Glutamatergic neuron (in vitro differentiated cells): ENCODE results near the gene CAP2. TPM values are rescaled to one million over a fixed set of nuclear protein-coding genes. Genes with fewer than 3 reads are reported as not detected.
A peak's percentile ranks its signal among the peaks of the same experiment; 100 is the strongest.

Source experiments
- DNase-seq: peaks from one replicate; pipeline ENCODE4 v3.0.0; 2022
- H3K27ac Mint-ChIP-seq: one replicate; pipeline ENCODE4 v1.8.0; 2020; ENCODE audit warnings: mild to moderate bottlenecking, mixed read lengths, inconsistent platforms; ENCODE audit not compliant: unreplicated experiment
- H3K27me3 Mint-ChIP-seq: one replicate; pipeline ENCODE4 v1.8.0; 2020; ENCODE audit warnings: mild to moderate bottlenecking, moderate library complexity, mixed read lengths, inconsistent platforms; ENCODE audit not compliant: unreplicated experiment
- H3K36me3 Mint-ChIP-seq: one replicate; pipeline ENCODE4 v1.8.0; 2020; ENCODE audit warnings: mild to moderate bottlenecking, mixed read lengths, inconsistent platforms; ENCODE audit not compliant: unreplicated experiment
- H3K4me1 Mint-ChIP-seq: one replicate; pipeline ENCODE4 v1.8.0; 2020; ENCODE audit warnings: mild to moderate bottlenecking, low read depth, mixed read lengths, inconsistent platforms; ENCODE audit not compliant: unreplicated experiment
- H3K4me3 Mint-ChIP-seq: one replicate; pipeline ENCODE4 v1.8.0; 2020; ENCODE audit warnings: mild to moderate bottlenecking, mixed read lengths, inconsistent platforms; ENCODE audit not compliant: unreplicated experiment
- H3K9me3 Mint-ChIP-seq: one replicate; pipeline ENCODE4 v1.8.0; 2020; ENCODE audit warnings: mild to moderate bottlenecking, moderate library complexity, mixed read lengths, inconsistent platforms; ENCODE audit not compliant: unreplicated experiment
- CTCF ChIP-seq: fragments of 200-600 bp; sonication (generic); IDR thresholded peaks from one replicate; pipeline ENCODE4 v1.5.0; 2021; ENCODE audit not compliant: partially characterized antibody, unreplicated experiment
- total RNA-seq: library from RNA; stranded (reverse); fragmentation: NEBNext Ultra II Directional; extraction: Animal tissue kit (Norgen Biotek cat#: 25700); gene quantifications from one replicate; pipeline ENCODE4 v1.2.1, GENCODE V29; 2021; ENCODE audit not compliant: unreplicated experiment

The CAP2 gene
- total RNA-seq, 1 donor from 2014 or later = 24.4 TPM

GRCh38 chr6:17416806-17417205 is 23.4 kb downstream of the CAP2 start:
- Mint-ChIP-seq H3K36me3 (no peaks in the 10 kb centered on the region), H3K9me3 (peaks cover 2% of the 10 kb centered on the region), H3K4me3 (no peak overlapping the region), H3K4me1 (peaks cover 16% of the 10 kb centered on the region), H3K27ac (no peak overlapping the region), H3K27me3 (no peaks in the 10 kb centered on the region)
- no peak for TF ChIP-seq CTCF
- DNase-seq = no peak

DNA sequence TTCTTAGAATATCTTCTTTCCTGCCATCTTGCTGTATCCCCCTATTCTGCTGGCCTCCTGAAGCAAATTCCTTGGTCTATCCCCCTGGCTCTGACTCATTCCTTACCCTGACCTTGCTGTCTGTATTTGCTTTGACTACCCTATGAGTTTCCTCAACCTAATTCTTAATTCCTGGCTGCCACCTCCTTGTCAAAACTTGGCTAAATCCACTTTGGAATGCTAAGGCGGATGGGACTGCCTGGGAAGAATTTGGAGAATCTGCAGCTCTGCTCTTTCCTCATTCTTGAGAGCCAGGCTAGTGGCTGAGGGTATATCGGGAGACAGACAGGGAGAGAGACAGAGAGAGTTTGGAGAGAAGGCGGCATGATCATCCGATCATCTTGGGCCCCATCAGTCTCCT is 24.4 kb downstream of the CAP2 start:
- H3K9me3 Mint-ChIP-seq = peaks cover 2% of the 10 kb centered on the region
- H3K36me3 Mint-ChIP-seq = no peaks in the 10 kb centered on the region
- DNase-seq = no peak
- no peaks in the 10 kb centered on the region for H3K27me3 Mint-ChIP-seq
- H3K4me1 Mint-ChIP-seq = peaks cover 16% of the 10 kb centered on the region
- TF ChIP-seq CTCF = no peak
- no peak overlapping the region for H3K4me3 Mint-ChIP-seq
- H3K27ac Mint-ChIP-seq = peak overlapping the region; percentile 50

- Mint-ChIP-seq H3K4me1 (peaks cover 16% of the 10 kb centered on the region), H3K9me3 (peaks cover 2% of the 10 kb centered on the region), H3K4me3 (peak overlapping the region; percentile 26), H3K27ac (peak overlapping the region; percentile 56), H3K27me3 (no peaks in the 10 kb centered on the region), H3K36me3 (no peaks in the 10 kb centered on the region)
- TF ChIP-seq CTCF = no peak
- no peak for DNase-seq
Observed at GRCh38 chr6:17418281-17419188, 25.1 kb downstream of the CAP2 start.

DNA sequence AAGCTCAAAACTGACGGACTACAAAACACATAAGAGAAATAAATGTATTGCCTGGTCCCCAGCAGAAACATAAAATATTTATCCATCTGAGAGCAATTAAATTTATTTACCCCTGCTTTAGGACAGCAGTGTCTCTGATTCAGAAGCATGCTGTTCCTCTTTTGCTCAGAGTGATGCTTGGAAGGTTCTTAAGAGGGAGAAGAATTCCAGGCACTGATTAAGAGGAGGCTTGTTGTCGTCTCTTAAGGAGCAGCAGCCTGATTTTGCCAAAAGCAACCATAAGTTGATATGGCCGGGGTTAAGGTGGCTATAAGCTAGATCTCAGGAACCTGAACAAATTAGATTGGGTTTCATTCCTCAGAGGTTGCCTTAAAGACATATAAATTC is 25.8 kb downstream of the CAP2 start:
- TF ChIP-seq CTCF = no peak
- no peaks in the 10 kb centered on the region for H3K27me3 Mint-ChIP-seq
- peaks cover 16% of the 10 kb centered on the region for H3K4me1 Mint-ChIP-seq
- H3K9me3 Mint-ChIP-seq = peaks cover 2% of the 10 kb centered on the region
- no peak for DNase-seq
- H3K36me3 Mint-ChIP-seq = no peaks in the 10 kb centered on the region
- no peak overlapping the region for H3K27ac Mint-ChIP-seq
- H3K4me3 Mint-ChIP-seq = no peak overlapping the region

DNA sequence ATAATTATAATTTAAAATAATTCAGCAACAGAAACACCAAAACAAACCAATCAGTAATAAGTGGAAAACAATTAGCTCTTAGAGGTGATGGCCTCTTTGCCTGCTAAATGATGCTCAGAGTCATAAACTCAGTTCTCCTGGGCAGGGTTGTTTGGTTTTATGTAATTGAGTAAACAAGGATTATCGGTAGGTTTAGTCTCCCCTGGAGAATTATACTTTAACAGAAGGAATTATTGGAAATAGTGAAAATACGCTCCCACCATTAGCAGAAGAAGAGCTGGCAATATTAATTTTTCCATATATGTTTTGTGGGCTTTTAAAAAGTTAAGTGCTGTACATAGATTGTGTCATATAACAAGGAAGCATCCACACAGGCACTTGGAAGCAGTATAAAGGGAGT is 27.0 kb downstream of the CAP2 start:
- H3K9me3 Mint-ChIP-seq = no peaks in the 10 kb centered on the region
- no peaks in the 10 kb centered on the region for H3K36me3 Mint-ChIP-seq
- no peak overlapping the region for H3K27ac Mint-ChIP-seq
- TF ChIP-seq CTCF = no peak
- DNase-seq = no peak
- H3K27me3 Mint-ChIP-seq = no peaks in the 10 kb centered on the region
- no peak overlapping the region for H3K4me3 Mint-ChIP-seq
- H3K4me1 Mint-ChIP-seq = peaks cover 16% of the 10 kb centered on the region
